ENCODE data around the gene OR1I1. TPM values are rescaled to one million over a fixed set of nuclear protein-coding genes. Genes with fewer than 3 reads are reported as not detected.

OR1I1 gene
- total RNA-seq, 1 experiment from 2014 or later: not detected

DNA sequence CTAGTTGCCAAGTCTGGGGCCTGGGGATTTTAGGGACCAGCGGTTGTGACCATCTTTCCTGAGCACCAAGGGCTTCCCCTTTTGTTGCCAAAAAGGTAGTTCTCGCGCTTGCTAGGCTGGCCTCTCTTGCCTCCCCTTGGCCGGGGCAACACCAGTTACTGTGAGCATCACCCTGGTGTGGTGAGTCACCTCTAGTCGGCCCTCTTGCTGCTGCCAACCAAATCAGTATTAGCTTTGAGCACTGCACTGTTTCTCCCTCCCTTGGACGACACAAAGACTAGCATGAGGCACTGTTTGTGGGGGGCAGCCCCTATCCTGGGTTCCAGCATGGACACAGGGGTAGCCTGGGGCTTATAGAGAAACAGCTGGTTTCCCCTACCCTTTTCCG, 32.1 kb downstream of the OR1I1 start (continued):
- TF ChIP-seq, protein P1, sequence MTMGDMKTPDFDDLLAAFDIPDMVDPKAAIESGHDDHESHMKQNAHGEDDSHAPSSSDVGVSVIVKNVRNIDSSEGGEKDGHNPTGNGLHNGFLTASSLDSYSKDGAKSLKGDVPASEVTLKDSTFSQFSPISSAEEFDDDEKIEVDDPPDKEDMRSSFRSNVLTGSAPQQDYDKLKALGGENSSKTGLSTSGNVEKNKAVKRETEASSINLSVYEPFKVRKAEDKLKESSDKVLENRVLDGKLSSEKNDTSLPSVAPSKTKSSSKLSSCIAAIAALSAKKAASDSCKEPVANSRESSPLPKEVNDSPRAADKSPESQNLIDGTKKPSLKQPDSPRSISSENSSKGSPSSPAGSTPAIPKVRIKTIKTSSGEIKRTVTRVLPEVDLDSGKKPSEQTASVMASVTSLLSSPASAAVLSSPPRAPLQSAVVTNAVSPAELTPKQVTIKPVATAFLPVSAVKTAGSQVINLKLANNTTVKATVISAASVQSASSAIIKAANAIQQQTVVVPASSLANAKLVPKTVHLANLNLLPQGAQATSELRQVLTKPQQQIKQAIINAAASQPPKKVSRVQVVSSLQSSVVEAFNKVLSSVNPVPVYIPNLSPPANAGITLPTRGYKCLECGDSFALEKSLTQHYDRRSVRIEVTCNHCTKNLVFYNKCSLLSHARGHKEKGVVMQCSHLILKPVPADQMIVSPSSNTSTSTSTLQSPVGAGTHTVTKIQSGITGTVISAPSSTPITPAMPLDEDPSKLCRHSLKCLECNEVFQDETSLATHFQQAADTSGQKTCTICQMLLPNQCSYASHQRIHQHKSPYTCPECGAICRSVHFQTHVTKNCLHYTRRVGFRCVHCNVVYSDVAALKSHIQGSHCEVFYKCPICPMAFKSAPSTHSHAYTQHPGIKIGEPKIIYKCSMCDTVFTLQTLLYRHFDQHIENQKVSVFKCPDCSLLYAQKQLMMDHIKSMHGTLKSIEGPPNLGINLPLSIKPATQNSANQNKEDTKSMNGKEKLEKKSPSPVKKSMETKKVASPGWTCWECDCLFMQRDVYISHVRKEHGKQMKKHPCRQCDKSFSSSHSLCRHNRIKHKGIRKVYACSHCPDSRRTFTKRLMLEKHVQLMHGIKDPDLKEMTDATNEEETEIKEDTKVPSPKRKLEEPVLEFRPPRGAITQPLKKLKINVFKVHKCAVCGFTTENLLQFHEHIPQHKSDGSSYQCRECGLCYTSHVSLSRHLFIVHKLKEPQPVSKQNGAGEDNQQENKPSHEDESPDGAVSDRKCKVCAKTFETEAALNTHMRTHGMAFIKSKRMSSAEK (CRISPR knock-in tag; IDR thresholded peaks at IDR 0.05; ENCODE audit: borderline replicate concordance): no peak
- TF ChIP-seq, protein P2, sequence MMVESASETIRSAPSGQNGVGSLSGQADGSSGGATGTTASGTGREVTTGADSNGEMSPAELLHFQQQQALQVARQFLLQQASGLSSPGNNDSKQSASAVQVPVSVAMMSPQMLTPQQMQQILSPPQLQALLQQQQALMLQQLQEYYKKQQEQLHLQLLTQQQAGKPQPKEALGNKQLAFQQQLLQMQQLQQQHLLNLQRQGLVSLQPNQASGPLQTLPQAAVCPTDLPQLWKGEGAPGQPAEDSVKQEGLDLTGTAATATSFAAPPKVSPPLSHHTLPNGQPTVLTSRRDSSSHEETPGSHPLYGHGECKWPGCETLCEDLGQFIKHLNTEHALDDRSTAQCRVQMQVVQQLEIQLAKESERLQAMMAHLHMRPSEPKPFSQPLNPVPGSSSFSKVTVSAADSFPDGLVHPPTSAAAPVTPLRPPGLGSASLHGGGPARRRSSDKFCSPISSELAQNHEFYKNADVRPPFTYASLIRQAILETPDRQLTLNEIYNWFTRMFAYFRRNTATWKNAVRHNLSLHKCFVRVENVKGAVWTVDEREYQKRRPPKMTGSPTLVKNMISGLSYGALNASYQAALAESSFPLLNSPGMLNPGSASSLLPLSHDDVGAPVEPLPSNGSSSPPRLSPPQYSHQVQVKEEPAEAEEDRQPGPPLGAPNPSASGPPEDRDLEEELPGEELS (CRISPR knock-in tag; IDR thresholded peaks at IDR 0.05): no peak
- TF ChIP-seq, protein P3, sequence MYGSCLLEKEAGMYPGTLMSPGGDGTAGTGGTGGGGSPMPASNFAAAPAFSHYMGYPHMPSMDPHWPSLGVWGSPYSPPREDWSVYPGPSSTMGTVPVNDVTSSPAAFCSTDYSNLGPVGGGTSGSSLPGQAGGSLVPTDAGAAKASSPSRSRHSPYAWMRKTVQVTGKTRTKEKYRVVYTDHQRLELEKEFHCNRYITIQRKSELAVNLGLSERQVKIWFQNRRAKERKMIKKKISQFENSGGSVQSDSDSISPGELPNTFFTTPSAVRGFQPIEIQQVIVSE (CRISPR knock-in tag; IDR thresholded peaks at IDR 0.05; ENCODE audit: borderline replicate concordance): no peak
- TF ChIP-seq, protein P4, sequence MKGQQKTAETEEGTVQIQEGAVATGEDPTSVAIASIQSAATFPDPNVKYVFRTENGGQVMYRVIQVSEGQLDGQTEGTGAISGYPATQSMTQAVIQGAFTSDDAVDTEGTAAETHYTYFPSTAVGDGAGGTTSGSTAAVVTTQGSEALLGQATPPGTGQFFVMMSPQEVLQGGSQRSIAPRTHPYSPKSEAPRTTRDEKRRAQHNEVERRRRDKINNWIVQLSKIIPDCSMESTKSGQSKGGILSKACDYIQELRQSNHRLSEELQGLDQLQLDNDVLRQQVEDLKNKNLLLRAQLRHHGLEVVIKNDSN (CRISPR knock-in tag; IDR thresholded peaks at IDR 0.05): no peak
- TF ChIP-seq EMX1 (CRISPR knock-in tag; IDR thresholded peaks at IDR 0.05): no peak
- no peak for TF ChIP-seq NR2C2 (CRISPR knock-in tag; IDR thresholded peaks at IDR 0.05)
- no peak for TF ChIP-seq MXD4 (CRISPR knock-in tag; IDR thresholded peaks at IDR 0.05; ENCODE audit: borderline replicate concordance)
- TF ChIP-seq, protein P5, sequence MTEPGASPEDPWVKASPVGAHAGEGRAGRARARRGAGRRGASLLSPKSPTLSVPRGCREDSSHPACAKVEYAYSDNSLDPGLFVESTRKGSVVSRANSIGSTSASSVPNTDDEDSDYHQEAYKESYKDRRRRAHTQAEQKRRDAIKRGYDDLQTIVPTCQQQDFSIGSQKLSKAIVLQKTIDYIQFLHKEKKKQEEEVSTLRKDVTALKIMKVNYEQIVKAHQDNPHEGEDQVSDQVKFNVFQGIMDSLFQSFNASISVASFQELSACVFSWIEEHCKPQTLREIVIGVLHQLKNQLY (CRISPR knock-in tag; IDR thresholded peaks at IDR 0.05): no peak

DNA sequence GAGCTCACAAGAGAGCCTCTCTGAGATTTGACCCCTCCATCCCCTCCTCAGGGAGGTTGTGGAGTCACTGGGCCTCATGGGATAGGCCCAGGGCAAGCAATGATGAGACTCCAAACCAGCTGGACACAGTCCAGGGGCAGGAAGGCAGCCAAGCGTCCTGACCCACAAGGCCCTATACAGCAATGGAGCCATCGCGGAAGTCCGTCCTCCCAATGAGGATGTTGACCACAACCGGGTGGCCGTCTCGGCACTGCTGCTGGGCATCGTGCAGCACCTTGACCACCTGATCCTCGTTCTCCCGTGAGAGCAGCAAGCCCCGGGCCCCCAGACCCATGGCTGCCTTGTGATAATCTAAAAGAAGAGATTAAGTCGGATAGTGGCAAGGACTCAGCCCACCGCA, 33.1 kb downstream of the OR1I1 start:
- peaks cover 60% of the 10 kb centered on the region for H3K36me3 Mint-ChIP-seq

More for the DNA sequence above, 33.1 kb downstream of the OR1I1 start:
- Mint-ChIP-seq H3K9me3 (no peaks in the 10 kb centered on the region), H3K27me3 (ENCODE audit: low read depth) (no peaks in the 10 kb centered on the region), H3K4me3 (no peak overlapping the region), H3K4me1 (no peaks in the 10 kb centered on the region), H3K27ac (no peak overlapping the region)
- TF ChIP-seq KAT7 (CRISPR knock-in tag; IDR thresholded peaks at IDR 0.05; ENCODE audit: borderline replicate concordance) (no peak), OVOL2 (CRISPR knock-in tag; IDR thresholded peaks at IDR 0.05; ENCODE audit: borderline replicate concordance) (no peak)
- TF ChIP-seq, protein P6, sequence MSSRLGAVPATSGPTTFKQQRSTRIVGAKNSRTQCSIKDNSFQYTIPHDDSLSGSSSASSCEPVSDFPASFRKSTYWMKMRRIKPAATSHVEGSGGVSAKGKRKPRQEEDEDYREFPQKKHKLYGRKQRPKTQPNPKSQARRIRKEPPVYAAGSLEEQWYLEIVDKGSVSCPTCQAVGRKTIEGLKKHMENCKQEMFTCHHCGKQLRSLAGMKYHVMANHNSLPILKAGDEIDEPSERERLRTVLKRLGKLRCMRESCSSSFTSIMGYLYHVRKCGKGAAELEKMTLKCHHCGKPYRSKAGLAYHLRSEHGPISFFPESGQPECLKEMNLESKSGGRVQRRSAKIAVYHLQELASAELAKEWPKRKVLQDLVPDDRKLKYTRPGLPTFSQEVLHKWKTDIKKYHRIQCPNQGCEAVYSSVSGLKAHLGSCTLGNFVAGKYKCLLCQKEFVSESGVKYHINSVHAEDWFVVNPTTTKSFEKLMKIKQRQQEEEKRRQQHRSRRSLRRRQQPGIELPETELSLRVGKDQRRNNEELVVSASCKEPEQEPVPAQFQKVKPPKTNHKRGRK (CRISPR knock-in tag; IDR thresholded peaks at IDR 0.05; ENCODE audit: borderline replicate concordance): no peak
- DNase-seq (ENCODE audit: low spot score): no peak
- no peak for ATAC-seq
- CTCF ChIA-PET: interaction anchor here (0.6 to 1.1 kb wide), 2 partner anchors 9 to 14 kb away, joined by 3 to 4 read pairs; no protein-coding TSS in a partner anchor
- POLR2A ChIA-PET: no interaction called here
